ENCODE results near the gene DHFR. TPM values are rescaled to one million over a fixed set of nuclear protein-coding genes. Genes with fewer than 3 reads are reported as not detected.
"Not testable (repeated sequence)": the region's sequence is repeated elsewhere in the genome, so short reads cannot be mapped to it uniquely, and the experiment has no call there.

DHFR gene
- total RNA-seq, 1 donor = 29.8 TPM

DNA sequence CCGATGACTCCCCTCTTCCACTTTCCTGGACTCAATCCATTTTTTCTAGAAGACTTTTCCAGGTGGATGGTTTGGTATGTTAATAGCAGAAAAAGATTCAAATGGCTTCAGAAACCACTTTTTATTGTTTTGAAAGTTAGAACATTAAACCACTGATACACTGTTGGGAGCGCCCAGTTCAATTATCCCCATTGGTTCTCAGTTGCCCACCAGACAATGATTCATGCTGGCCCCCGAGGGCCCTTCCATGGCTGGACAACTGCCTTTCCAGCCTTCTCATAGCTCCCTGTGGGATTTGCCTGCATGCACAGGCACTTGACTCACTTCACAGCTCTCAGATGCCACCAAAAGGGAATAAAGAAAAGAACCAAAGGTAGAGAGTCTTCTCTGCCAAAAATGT, 63.4 kb downstream of the DHFR start:
- DNase-seq (ENCODE audit: low read depth) = no peak
- TF ChIP-seq, protein P1, sequence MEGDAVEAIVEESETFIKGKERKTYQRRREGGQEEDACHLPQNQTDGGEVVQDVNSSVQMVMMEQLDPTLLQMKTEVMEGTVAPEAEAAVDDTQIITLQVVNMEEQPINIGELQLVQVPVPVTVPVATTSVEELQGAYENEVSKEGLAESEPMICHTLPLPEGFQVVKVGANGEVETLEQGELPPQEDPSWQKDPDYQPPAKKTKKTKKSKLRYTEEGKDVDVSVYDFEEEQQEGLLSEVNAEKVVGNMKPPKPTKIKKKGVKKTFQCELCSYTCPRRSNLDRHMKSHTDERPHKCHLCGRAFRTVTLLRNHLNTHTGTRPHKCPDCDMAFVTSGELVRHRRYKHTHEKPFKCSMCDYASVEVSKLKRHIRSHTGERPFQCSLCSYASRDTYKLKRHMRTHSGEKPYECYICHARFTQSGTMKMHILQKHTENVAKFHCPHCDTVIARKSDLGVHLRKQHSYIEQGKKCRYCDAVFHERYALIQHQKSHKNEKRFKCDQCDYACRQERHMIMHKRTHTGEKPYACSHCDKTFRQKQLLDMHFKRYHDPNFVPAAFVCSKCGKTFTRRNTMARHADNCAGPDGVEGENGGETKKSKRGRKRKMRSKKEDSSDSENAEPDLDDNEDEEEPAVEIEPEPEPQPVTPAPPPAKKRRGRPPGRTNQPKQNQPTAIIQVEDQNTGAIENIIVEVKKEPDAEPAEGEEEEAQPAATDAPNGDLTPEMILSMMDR (IDR thresholded peaks at IDR 0.05; ENCODE audit: insufficient read depth, low read depth, low read length) = no peak
- H3K4me3 ChIP-seq (ENCODE audit: low read depth, low read length) = no peak overlapping the region

- no peak overlapping the region for H3K4me3 ChIP-seq (ENCODE audit: low read depth, low read length)
- TF ChIP-seq, protein P1 (IDR thresholded peaks at IDR 0.05; ENCODE audit: insufficient read depth, low read depth, low read length) = no peak
- DNase-seq (ENCODE audit: low read depth) = no peak
These were observed 64.0 kb downstream of the DHFR start for GRCh38 chr5:80590766-80591165.

DNA sequence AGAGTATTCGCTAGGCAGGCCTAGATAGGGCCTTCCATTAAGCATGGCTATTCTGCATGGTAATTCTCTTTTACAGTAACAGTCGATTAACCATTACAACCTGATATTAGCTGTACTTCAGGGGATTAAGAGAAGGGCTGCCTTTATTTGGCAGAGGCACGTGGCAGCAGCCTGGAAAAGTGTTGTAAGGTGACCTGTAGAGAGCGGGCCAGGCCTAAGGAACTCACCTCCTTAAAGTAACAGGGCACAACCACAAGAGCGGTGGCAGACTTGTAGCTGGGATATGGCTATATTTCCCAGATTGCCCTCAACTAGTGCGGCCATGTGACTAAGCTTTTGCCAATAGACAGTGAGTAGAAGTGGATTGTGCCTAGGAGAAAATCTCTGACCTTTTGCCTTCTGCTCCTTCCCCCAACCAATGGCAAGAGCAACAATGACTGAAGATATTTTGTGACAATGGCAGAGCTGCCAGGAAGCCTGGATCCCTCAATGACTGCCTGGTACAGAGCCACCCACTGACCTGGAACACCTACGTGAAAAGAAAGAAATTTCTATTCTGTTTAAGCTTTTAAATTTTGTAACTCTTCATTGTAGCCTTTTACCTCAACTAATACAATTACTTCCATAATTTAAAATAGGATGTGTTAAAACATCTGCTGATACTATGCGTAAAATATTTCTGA, 65.8 kb downstream of the DHFR start:
- no peak for DNase-seq (ENCODE audit: low read depth)
- TF ChIP-seq, protein P1 (IDR thresholded peaks at IDR 0.05; ENCODE audit: insufficient read depth, low read depth, low read length) = no peak
- no peak overlapping the region for H3K4me3 ChIP-seq (ENCODE audit: low read depth, low read length)

DNA sequence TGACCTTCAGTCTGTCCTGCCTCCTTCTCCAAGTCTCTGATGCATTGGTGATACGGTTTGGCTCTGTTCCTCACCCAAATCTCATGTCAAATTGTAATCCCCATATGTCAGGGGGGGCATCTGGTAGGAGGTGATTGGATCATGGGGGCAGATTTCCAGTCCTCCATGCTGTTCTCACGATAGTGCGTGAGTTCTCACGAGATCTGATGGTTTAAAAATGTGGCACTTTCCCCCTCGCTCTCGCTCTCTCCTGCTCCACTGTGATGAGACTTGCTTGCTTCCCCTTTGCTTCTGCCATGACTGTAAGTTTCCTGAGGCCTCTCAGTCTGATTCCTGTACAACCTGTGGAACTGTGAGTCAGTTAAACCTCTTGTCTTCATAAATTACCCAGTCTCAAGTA, 70.0 kb downstream of the DHFR start:
- no peak for DNase-seq (ENCODE audit: low read depth)
- H3K4me3 ChIP-seq (ENCODE audit: low read depth, low read length) = no peak overlapping the region
- TF ChIP-seq, protein P1 (IDR thresholded peaks at IDR 0.05; ENCODE audit: insufficient read depth, low read depth, low read length) = no peak

GRCh38 chr5:80580291-80580690, 74.5 kb downstream of the DHFR start:
- DNase-seq (ENCODE audit: low read depth); H3K4me3 ChIP-seq (ENCODE audit: low read depth, low read length): not testable (repeated sequence)

GRCh38 chr5:80579050-80579449, 75.7 kb downstream of the DHFR start:
- no peak overlapping the region for H3K4me3 ChIP-seq (ENCODE audit: low read depth, low read length)
- TF ChIP-seq, protein P1 (IDR thresholded peaks at IDR 0.05; ENCODE audit: insufficient read depth, low read depth, low read length) = no peak
- no peak for DNase-seq (ENCODE audit: low read depth)

- no peak for DNase-seq (ENCODE audit: low read depth)
- TF ChIP-seq, protein P1 (IDR thresholded peaks at IDR 0.05; ENCODE audit: insufficient read depth, low read depth, low read length) = no peak
- no peak overlapping the region for H3K4me3 ChIP-seq (ENCODE audit: low read depth, low read length)
These were observed 77.1 kb downstream of the DHFR start for GRCh38 chr5:80577707-80578106.
